COR-L47 (cell line): Measurements from ENCODE around the gene VIM.

Experiments used
- DNase-seq: peaks from one replicate; lab custom pipeline; 2025; lab: John Stamatoyannopoulos, UW

The VIM gene

GRCh38 chr10:17228091-17229015 lies at the start of gene VIM:
VIM (plus strand) TSS chr10:17228241; CDS start chr10:17229423, 1,182 bp downstream.
- no peak for DNase-seq

GRCh38 chr10:17179002-17179401 lies 49.0 kb upstream of the VIM start:
- no peak for DNase-seq

- DNase-seq = no peak
These were observed 46.9 kb upstream of the VIM start for GRCh38 chr10:17181110-17181509.

GRCh38 chr10:17181751-17182150 lies 46.3 kb upstream of the VIM start:
- no peak for DNase-seq

- no peak for DNase-seq
These were observed 44.9 kb upstream of the VIM start for GRCh38 chr10:17183110-17183509.

GRCh38 chr10:17185873-17186272 lies 42.2 kb upstream of the VIM start:
- DNase-seq = no peak

GRCh38 chr10:17188644-17189172 lies 39.3 kb upstream of the VIM start:
- DNase-seq = no peak

GRCh38 chr10:17190602-17191001 lies 37.4 kb upstream of the VIM start:
- DNase-seq = no peak

- DNase-seq = no peak
These were observed 33.0 kb upstream of the VIM start for GRCh38 chr10:17195083-17195482.

GRCh38 chr10:17196045-17196444 lies 32.0 kb upstream of the VIM start:
- DNase-seq = no peak

- no peak for DNase-seq
These were observed 31.5 kb upstream of the VIM start for GRCh38 chr10:17196573-17196972.

- no peak for DNase-seq
These were observed 28.7 kb upstream of the VIM start for GRCh38 chr10:17199351-17199804.

GRCh38 chr10:17200001-17200911 lies 27.8 kb upstream of the VIM start:
- DNase-seq = no peak

- peak; percentile 51 for DNase-seq
These were observed 26.9 kb upstream of the VIM start, which contains the start of gene TRDMT1 for GRCh38 chr10:17200912-17201793. TRDMT1 (minus strand) TSS chr10:17201672; CDS start chr10:17201634, 38 bp downstream.

- DNase-seq = no peak
These were observed 26.3 kb upstream of the VIM start for GRCh38 chr10:17201794-17202116.

GRCh38 chr10:17202506-17202905 lies 25.5 kb upstream of the VIM start:
- DNase-seq = no peak

- DNase-seq = no peak
These were observed 25.0 kb upstream of the VIM start for GRCh38 chr10:17202999-17203398.

GRCh38 chr10:17203416-17203815 lies 24.6 kb upstream of the VIM start:
- no peak for DNase-seq

- no peak for DNase-seq
These were observed 21.8 kb upstream of the VIM start for GRCh38 chr10:17206210-17206709.

GRCh38 chr10:17208476-17208875 lies 19.6 kb upstream of the VIM start:
- no peak for DNase-seq

- no peak for DNase-seq
These were observed 18.7 kb upstream of the VIM start for GRCh38 chr10:17209302-17209701.
